KMS-11 (cell line): ENCODE measurements around the gene CRTC1.

Experiments used
- H2AFZ ChIP-seq: fragments of 200-600 bp; sonication (generic); 2 replicates; pipeline ENCODE4 v1.6.1; 2016; ENCODE audit warnings: antibody characterized with exemption, mixed run types, low read depth
- H3K27ac ChIP-seq: fragments of 200-600 bp; sonication (generic); 2 replicates; pipeline ENCODE4 v1.6.1; 2016; ENCODE audit warnings: mild to moderate bottlenecking, mixed run types
- H3K27me3 ChIP-seq: fragments of 200-600 bp; sonication (generic); 2 replicates; pipeline ENCODE4 v1.6.1; 2017; ENCODE audit warnings: mild to moderate bottlenecking, low read depth, mixed run types, moderate library complexity; ENCODE audit not compliant: insufficient read depth
- H3K36me3 ChIP-seq: fragments of 200-600 bp; sonication (generic); 2 replicates; pipeline ENCODE4 v1.6.1; 2017; ENCODE audit warnings: mild to moderate bottlenecking, mixed run types; ENCODE audit not compliant: insufficient read depth
- H3K4me1 ChIP-seq: fragments of 200-600 bp; sonication (generic); 2 replicates; pipeline ENCODE4 v1.6.1; 2016; ENCODE audit warnings: mild to moderate bottlenecking, low read depth, mixed run types; ENCODE audit not compliant: poor library complexity, severe bottlenecking
- H3K4me2 ChIP-seq: fragments of 200-600 bp; sonication (generic); 2 replicates; pipeline ENCODE4 v1.7.0; 2016; ENCODE audit warnings: mild to moderate bottlenecking, mixed run types
- H3K4me3 ChIP-seq: fragments of 200-600 bp; sonication (generic); IDR thresholded peaks from 2 replicates; pipeline ENCODE4 v1.6.1; 2017; ENCODE audit warnings: low read depth, low read length, mixed read lengths; ENCODE audit not compliant: insufficient read depth
- H3K79me2 ChIP-seq: fragments of 200-600 bp; sonication (generic); 2 replicates; pipeline ENCODE4 v1.6.1; 2016; ENCODE audit warnings: low read depth, mixed run types; ENCODE audit not compliant: insufficient read depth
- H3K9ac ChIP-seq: fragments of 200-600 bp; sonication (generic); 2 replicates; pipeline ENCODE4 v1.6.1; 2016; ENCODE audit warnings: mild to moderate bottlenecking, mixed run types
- H4K20me1 ChIP-seq: fragments of 200-600 bp; sonication (generic); 2 replicates; pipeline ENCODE4 v1.6.1; 2016; ENCODE audit warnings: mild to moderate bottlenecking, mixed run types; ENCODE audit not compliant: insufficient read depth
- TF ChIP-seq, protein P1 (sequence below): fragments of 200-600 bp; sonication (generic); conservative IDR thresholded peaks from 2 replicates; pipeline ENCODE4 v1.6.1; 2017; ENCODE audit warnings: low read depth, mild to moderate bottlenecking, antibody characterized with exemption, low read length, moderate library complexity, mixed read lengths

Gene CRTC1

DNA sequence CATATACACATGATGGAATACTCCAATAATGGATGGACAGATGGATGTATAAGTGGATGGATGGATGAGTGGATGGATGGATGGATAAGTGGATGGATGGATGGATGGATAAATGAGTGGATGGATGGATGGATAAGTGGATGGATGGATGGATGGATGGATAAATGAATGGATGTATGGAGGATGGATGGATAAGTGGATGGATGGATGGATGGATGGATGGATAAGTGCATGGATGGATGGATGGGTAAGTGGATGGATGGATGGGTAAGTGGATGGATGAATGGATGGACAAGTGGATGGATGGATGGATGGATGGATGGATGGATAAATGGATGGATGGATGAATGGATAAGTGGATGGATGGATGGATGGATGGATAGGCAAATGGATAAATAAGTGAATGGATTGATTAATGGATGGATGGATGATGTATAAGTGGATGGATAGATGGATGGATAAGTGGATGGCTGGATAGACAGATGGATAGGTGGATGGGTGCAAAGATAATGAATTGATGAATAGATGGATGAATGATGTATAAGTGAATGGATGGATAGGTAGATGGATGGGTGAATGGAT lies 116.0 kb downstream of the CRTC1 start:
- Histone ChIP-seq H3K79me2 (no peaks in the 10 kb centered on the region), H3K4me3 (no peak overlapping the region), H3K36me3 (no peaks in the 10 kb centered on the region), H4K20me1 (no peaks in the 10 kb centered on the region), H3K4me1 (no peaks in the 10 kb centered on the region), H3K9ac (no peak overlapping the region), H2AFZ (no peak overlapping the region), H3K27ac (no peak overlapping the region), H3K27me3 (peaks cover 38% of the 10 kb centered on the region), H3K4me2 (no peak overlapping the region)
- TF ChIP-seq, protein P1, sequence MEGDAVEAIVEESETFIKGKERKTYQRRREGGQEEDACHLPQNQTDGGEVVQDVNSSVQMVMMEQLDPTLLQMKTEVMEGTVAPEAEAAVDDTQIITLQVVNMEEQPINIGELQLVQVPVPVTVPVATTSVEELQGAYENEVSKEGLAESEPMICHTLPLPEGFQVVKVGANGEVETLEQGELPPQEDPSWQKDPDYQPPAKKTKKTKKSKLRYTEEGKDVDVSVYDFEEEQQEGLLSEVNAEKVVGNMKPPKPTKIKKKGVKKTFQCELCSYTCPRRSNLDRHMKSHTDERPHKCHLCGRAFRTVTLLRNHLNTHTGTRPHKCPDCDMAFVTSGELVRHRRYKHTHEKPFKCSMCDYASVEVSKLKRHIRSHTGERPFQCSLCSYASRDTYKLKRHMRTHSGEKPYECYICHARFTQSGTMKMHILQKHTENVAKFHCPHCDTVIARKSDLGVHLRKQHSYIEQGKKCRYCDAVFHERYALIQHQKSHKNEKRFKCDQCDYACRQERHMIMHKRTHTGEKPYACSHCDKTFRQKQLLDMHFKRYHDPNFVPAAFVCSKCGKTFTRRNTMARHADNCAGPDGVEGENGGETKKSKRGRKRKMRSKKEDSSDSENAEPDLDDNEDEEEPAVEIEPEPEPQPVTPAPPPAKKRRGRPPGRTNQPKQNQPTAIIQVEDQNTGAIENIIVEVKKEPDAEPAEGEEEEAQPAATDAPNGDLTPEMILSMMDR = no peak

DNA sequence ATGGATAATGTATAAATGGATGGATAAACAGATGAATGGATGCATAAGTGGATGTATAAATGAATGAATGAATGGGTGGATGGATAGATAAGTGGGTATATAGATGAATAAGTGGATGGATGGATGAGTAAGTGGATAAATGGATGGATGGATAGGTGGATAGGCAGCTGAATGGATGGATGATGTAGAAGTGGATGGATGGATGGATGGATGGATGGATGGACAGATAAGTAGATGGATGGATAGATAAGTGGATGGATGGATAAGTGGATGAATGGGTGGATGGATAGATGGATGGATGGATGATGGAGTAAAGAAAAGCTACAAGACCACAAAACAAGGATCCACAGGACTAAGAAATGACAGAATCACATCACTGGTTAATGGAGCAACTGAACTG lies 116.6 kb downstream of the CRTC1 start:
- H3K36me3 ChIP-seq = no peaks in the 10 kb centered on the region
- TF ChIP-seq, protein P1 = no peak

DNA sequence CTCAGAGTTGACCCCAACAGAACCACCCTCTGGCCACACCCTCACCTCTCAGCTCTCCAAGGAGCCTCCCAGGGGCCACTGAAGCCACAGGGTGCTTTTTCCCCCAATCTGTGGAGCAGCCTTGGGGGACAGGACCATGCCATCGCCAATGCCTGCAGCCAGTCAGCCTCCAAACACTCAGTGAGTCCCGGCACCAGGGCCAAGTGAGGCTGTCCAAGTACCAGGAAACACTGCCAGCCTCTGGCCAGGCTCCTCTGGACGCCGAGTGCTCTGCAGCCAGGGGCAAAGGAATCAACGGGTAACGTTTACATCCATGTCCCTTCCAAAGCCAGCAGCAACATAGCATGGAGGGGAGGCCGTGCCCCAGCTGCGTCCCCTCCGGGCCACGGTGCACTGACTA lies 117.2 kb downstream of the CRTC1 start:
- Histone ChIP-seq H3K27ac (no peak overlapping the region), H3K36me3 (no peaks in the 10 kb centered on the region), H3K79me2 (no peaks in the 10 kb centered on the region), H3K4me2 (no peak overlapping the region), H3K4me1 (no peaks in the 10 kb centered on the region), H3K9ac (no peak overlapping the region), H3K4me3 (no peak overlapping the region), H2AFZ (no peak overlapping the region), H3K27me3 (peaks cover 38% of the 10 kb centered on the region), H4K20me1 (no peaks in the 10 kb centered on the region)
- TF ChIP-seq, protein P1 = no peak

More for the DNA sequence above, 116.6 kb downstream of the CRTC1 start:
- peaks cover 38% of the 10 kb centered on the region for H3K27me3 ChIP-seq
- no peak overlapping the region for H3K4me3 ChIP-seq
- no peaks in the 10 kb centered on the region for H4K20me1 ChIP-seq
- no peak overlapping the region for H3K9ac ChIP-seq
- no peaks in the 10 kb centered on the region for H3K4me1 ChIP-seq
- no peak overlapping the region for H3K27ac ChIP-seq
- no peak overlapping the region for H3K4me2 ChIP-seq
- no peak overlapping the region for H2AFZ ChIP-seq
- H3K79me2 ChIP-seq = no peaks in the 10 kb centered on the region

DNA sequence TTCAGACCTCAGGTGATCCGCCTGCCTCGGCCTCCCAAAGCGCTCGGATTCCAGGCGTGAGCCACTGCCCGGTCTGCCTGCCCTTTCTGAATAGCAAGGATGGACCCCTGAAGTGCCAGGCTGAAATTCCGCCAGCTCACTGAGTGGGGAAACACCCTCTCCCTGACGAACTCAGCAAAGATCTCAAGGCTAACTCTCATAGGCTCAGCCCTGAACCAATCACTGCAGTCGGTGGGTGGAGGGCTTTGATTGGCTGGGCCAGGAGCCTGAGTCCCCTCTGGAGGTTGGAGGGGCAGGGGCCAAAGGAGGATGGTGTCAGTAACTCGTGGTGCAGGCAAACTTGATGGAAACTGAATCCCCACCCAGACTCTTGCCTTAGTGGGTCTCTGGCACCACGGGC lies 118.9 kb downstream of the CRTC1 start:
- Histone ChIP-seq H3K4me3 (no peak overlapping the region), H3K9ac (no peak overlapping the region), H3K36me3 (no peaks in the 10 kb centered on the region), H3K79me2 (no peaks in the 10 kb centered on the region), H2AFZ (no peak overlapping the region), H3K4me2 (no peak overlapping the region), H3K4me1 (no peaks in the 10 kb centered on the region), H3K27me3 (peaks cover 23% of the 10 kb centered on the region), H3K27ac (no peak overlapping the region), H4K20me1 (no peaks in the 10 kb centered on the region)
- TF ChIP-seq, protein P1 = no peak
